Neural crest cell (in vitro differentiated cells): Measurements from ENCODE around the gene SDK1. TPM values are rescaled to one million over a fixed set of nuclear protein-coding genes. Genes with fewer than 3 reads are reported as not detected.

Experiments used
- DNase-seq: peaks from one replicate; pipeline ENCODE4 v3.0.0; 2021; ENCODE audit warnings: low read depth, mixed read lengths, low spot score
- H3K27ac Mint-ChIP-seq: one replicate; pipeline ENCODE4 v1.8.0; 2021; ENCODE audit warnings: mild to moderate bottlenecking, mixed read lengths; ENCODE audit not compliant: unreplicated experiment
- H3K27me3 Mint-ChIP-seq: 2 replicates; pipeline ENCODE4 v1.8.0; 2021; ENCODE audit warnings: low read depth, mild to moderate bottlenecking, mixed read lengths
- H3K36me3 Mint-ChIP-seq: 2 replicates; pipeline ENCODE4 v1.8.0; 2021; ENCODE audit warnings: low read depth, mild to moderate bottlenecking, mixed read lengths
- H3K4me1 Mint-ChIP-seq: 2 replicates; pipeline ENCODE4 v1.8.0; 2021; ENCODE audit warnings: mixed read lengths
- H3K4me3 Mint-ChIP-seq: one replicate; pipeline ENCODE4 v1.8.0; 2021; ENCODE audit warnings: mild to moderate bottlenecking, mixed read lengths
- H3K9me3 Mint-ChIP-seq: 2 replicates; pipeline ENCODE4 v1.8.0; 2021; ENCODE audit warnings: mixed read lengths
- CTCF ChIP-seq: fragments of 200-600 bp; sonication (generic); conservative IDR thresholded peaks from 2 replicates; pipeline ENCODE4 v1.5.0; 2021; ENCODE audit warnings: antibody characterized with exemption, mild to moderate bottlenecking
- total RNA-seq: library from RNA; stranded (reverse); gene quantifications from 2 replicates; pipeline ENCODE4 v1.2.1, GENCODE V29; 2021

Gene SDK1
- total RNA-seq, 1 donor from 2014 or later, result 11.6 TPM

GRCh38 chr7:4069268-4070095, 768.4 kb downstream of the SDK1 start:
- no peak for TF ChIP-seq CTCF
- Mint-ChIP-seq H3K27me3 (no peaks in the 10 kb centered on the region), H3K27ac (peak overlapping the region; percentile 12), H3K9me3 (no peaks in the 10 kb centered on the region), H3K4me3 (no peak overlapping the region), H3K36me3 (peaks cover 3% of the 10 kb centered on the region), H3K4me1 (no peaks in the 10 kb centered on the region)
- no peak for DNase-seq

GRCh38 chr7:4070214-4070613, 769.2 kb downstream of the SDK1 start:
- Mint-ChIP-seq H3K27ac (no peak overlapping the region), H3K27me3 (no peaks in the 10 kb centered on the region), H3K36me3 (peaks cover 3% of the 10 kb centered on the region), H3K4me1 (no peaks in the 10 kb centered on the region), H3K9me3 (no peaks in the 10 kb centered on the region), H3K4me3 (no peak overlapping the region)
- DNase-seq, result no peak
- no peak for TF ChIP-seq CTCF

GRCh38 chr7:4071370-4072058, 770.5 kb downstream of the SDK1 start:
- H3K4me1 Mint-ChIP-seq, result no peaks in the 10 kb centered on the region
- no peaks in the 10 kb centered on the region for H3K27me3 Mint-ChIP-seq
- peaks cover 3% of the 10 kb centered on the region for H3K36me3 Mint-ChIP-seq
- no peak for TF ChIP-seq CTCF
- no peak for DNase-seq
- no peaks in the 10 kb centered on the region for H3K9me3 Mint-ChIP-seq
- no peak overlapping the region for H3K4me3 Mint-ChIP-seq
- peak overlapping the region; percentile 83 for H3K27ac Mint-ChIP-seq

GRCh38 chr7:4072161-4072925, 771.3 kb downstream of the SDK1 start:
- H3K9me3 Mint-ChIP-seq, result peaks cover under 1% of the 10 kb centered on the region
- peak overlapping the region; percentile 70 for H3K27ac Mint-ChIP-seq
- H3K4me1 Mint-ChIP-seq, result no peaks in the 10 kb centered on the region
- TF ChIP-seq CTCF, result no peak
- no peak for DNase-seq
- H3K36me3 Mint-ChIP-seq, result peaks cover 5% of the 10 kb centered on the region
- no peak overlapping the region for H3K4me3 Mint-ChIP-seq
- H3K27me3 Mint-ChIP-seq, result no peaks in the 10 kb centered on the region

GRCh38 chr7:4073052-4073451, 772.0 kb downstream of the SDK1 start:
- Mint-ChIP-seq H3K4me1 (no peaks in the 10 kb centered on the region), H3K27me3 (no peaks in the 10 kb centered on the region), H3K4me3 (no peak overlapping the region), H3K36me3 (peaks cover 9% of the 10 kb centered on the region), H3K9me3 (peaks cover 2% of the 10 kb centered on the region), H3K27ac (no peak overlapping the region)
- no peak for DNase-seq
- TF ChIP-seq CTCF, result no peak
